Spleen (tissue), 11 donors: ENCODE data around the gene RARS1. TPM values are rescaled to one million over a fixed set of nuclear protein-coding genes. Genes with fewer than 3 reads are reported as not detected.

Experiments used
- DNase-seq: peaks from one replicate; pipeline ENCODE4 v3.0.0-alpha.2; 2020
- H3K27ac ChIP-seq, 8 donors: fragments of 200-600 bp; sonication (generic) in 7 of 8; 1 replicate in 4 of 8; 2 replicates in 4 of 8; pipeline versions ENCODE4 v1.5.0 to v1.8.0; 2016 to 2021; ENCODE audit warnings: inconsistent platforms in 4 of 8, mild to moderate bottlenecking in 4 of 8, moderate library complexity in 1 of 8
- H3K27me3 ChIP-seq, 7 donors: fragments of 200-600 bp; sonication (generic) in 6 of 7; replicated peaks in 1 of 7; 1 replicate in 4 of 7; 2 replicates in 3 of 7; pipeline versions ENCODE4 v1.5.0 to v1.8.0; 2016 to 2021; ENCODE audit warnings: inconsistent platforms in 3 of 7, mild to moderate bottlenecking in 1 of 7
- H3K36me3 ChIP-seq, 6 donors: fragments of 200-600 bp; sonication (generic) in 5 of 6; 1 replicate in 4 of 6; 2 replicates in 2 of 6; pipeline versions ENCODE4 v1.5.0 to v1.8.0; 2016 to 2021; ENCODE audit warnings: inconsistent platforms in 2 of 6
- H3K4me1 ChIP-seq, 6 donors: fragments of 200-600 bp; sonication (generic) in 5 of 6; 1 replicate in 3 of 6; 2 replicates in 3 of 6; pipeline versions ENCODE4 v1.5.0 to v1.8.0; 2016 to 2021; ENCODE audit warnings: inconsistent platforms in 3 of 6
- H3K4me3 ChIP-seq, 8 donors: fragments of 200-600 bp; sonication (generic) in 7 of 8; 1 replicate in 4 of 8; 2 replicates in 4 of 8; pipeline versions ENCODE4 v1.5.0 to v1.8.0; 2016 to 2021; ENCODE audit warnings: inconsistent platforms in 4 of 8, mild to moderate bottlenecking in 4 of 8, moderate library complexity in 2 of 8
- H3K9me3 ChIP-seq, 8 donors: fragments of 200-600 bp; sonication (generic) in 7 of 8; 1 replicate in 4 of 8; 2 replicates in 4 of 8; pipeline versions ENCODE4 v1.5.0 to v1.8.0; 2016 to 2021; ENCODE audit warnings: inconsistent platforms in 4 of 8
- POLR2A ChIP-seq, 3 donors: fragments of 450-650 bp; IDR thresholded peaks; one replicate each; pipeline ENCODE4 v1.5.1; 2017; ENCODE audit warnings: antibody characterized with exemption in 3 of 3, mild to moderate bottlenecking in 1 of 3
- POLR2AphosphoS5 ChIP-seq, 3 donors: sonication (generic); formaldehyde crosslinking; IDR thresholded peaks; one replicate each; pipeline ENCODE4 v1.5.1; 2017; ENCODE audit warnings: antibody characterized with exemption in 3 of 3
- WGBS, 5 donors: extraction: QIAGEN DNeasy Blood & Tissue Kit in 3 of 5; methylation state at CpG; one replicate each; pipeline versions ENCODE4 v1.1.5 to v1.1.7; 2013 to 2018; 5-methylcytosine and 5-hydroxymethylcytosine counted together
- intact Hi-C: fragments of 100-400 bp; cut with DNase I; formaldehyde crosslinking; loops from one replicate; pipeline ENCODE4 v1.15.0; 2023; ENCODE audit warnings: low total_unique reads
- polyA plus RNA-seq, 3 donors: library from polyadenylated mRNA; stranded (reverse); fragments of 200-250 nt; gene quantifications; one replicate each; pipeline ENCODE4 v1.2.1, GENCODE V29; 2013
- total RNA-seq, 7 donors: library from RNA; depleted of rRNA in 3 of 7; stranded (reverse); fragments of >200 nt in 3 of 7; fragmentation: NEBNext Ultra II Directional in 4 of 7; extraction: Animal tissue kit (Norgen Biotek cat#: 25700) in 4 of 7; gene quantifications; one replicate each; pipeline versions ENCODE4 v1.1.0 to v1.2.1, GENCODE V29; 2016 to 2021
- TF ChIP-seq, protein P1 (sequence below), 11 experiments: fragments of 200-600 bp in 7 of 11; fragments of 450-650 bp in 4 of 11; sonication (generic) in 4 of 11; IDR thresholded peaks in 8 of 11; conservative IDR thresholded peaks in 3 of 11; 1 replicate in 7 of 11; 2 replicates in 4 of 11; pipeline versions ENCODE4 v1.4.0 to v1.8.0; 2016 to 2021; ENCODE audit warnings: antibody characterized with exemption in 11 of 11, inconsistent platforms in 4 of 11, mild to moderate bottlenecking in 1 of 11
- donor health status: healthy with polysubstance abuse.
- donor health status: DM: no; HTN: no; CAD: no; lungs with moderate emphysema.
- donor health status: DM: no; HTN: no; CAD: no.
- donor health status: Bipolar disorder and iron deficiency.
- donor health status: healthy.
- donor health status: DM: no; HTN: no; CAD: no.
- donor health status: DM: yes; HTN: yes; CAD: no.

RARS1 gene
- total and polyA plus RNA-seq, 10 donors, result 24.2 to 75.5 (median 60.2) TPM

GRCh38 chr5:168443950-168444700 is 42.1 kb upstream of the RARS1 start:
- H3K36me3 ChIP-seq, result no peaks in the 10 kb centered on the region
- DNase-seq, result no peak
- no peak for TF ChIP-seq POLR2AphosphoS5 (IDR thresholded peaks at IDR 0.05)
- TF ChIP-seq, protein P1, sequence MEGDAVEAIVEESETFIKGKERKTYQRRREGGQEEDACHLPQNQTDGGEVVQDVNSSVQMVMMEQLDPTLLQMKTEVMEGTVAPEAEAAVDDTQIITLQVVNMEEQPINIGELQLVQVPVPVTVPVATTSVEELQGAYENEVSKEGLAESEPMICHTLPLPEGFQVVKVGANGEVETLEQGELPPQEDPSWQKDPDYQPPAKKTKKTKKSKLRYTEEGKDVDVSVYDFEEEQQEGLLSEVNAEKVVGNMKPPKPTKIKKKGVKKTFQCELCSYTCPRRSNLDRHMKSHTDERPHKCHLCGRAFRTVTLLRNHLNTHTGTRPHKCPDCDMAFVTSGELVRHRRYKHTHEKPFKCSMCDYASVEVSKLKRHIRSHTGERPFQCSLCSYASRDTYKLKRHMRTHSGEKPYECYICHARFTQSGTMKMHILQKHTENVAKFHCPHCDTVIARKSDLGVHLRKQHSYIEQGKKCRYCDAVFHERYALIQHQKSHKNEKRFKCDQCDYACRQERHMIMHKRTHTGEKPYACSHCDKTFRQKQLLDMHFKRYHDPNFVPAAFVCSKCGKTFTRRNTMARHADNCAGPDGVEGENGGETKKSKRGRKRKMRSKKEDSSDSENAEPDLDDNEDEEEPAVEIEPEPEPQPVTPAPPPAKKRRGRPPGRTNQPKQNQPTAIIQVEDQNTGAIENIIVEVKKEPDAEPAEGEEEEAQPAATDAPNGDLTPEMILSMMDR (IDR thresholded peaks at IDR 0.05 in 8 of 11, conservative IDR thresholded peaks at IDR 0.05 in 3 of 11), result no peak
- no peak for TF ChIP-seq POLR2A (IDR thresholded peaks at IDR 0.05)
- H3K27ac ChIP-seq, result no peak overlapping the region
- intact Hi-C loops, result no loop called here
- WGBS, 5 donors, result 88 to 95% (median 89%) methylated on average over 4 of the region's 4 CpGs
- H3K9me3 ChIP-seq, result no peaks in the 10 kb centered on the region
- no peaks in the 10 kb centered on the region for H3K4me1 ChIP-seq
- H3K4me3 ChIP-seq, result no peak overlapping the region
- peaks cover 0 to 5% (median 0%) of the 10 kb centered on the region in 7 donors for H3K27me3 ChIP-seq

DNA sequence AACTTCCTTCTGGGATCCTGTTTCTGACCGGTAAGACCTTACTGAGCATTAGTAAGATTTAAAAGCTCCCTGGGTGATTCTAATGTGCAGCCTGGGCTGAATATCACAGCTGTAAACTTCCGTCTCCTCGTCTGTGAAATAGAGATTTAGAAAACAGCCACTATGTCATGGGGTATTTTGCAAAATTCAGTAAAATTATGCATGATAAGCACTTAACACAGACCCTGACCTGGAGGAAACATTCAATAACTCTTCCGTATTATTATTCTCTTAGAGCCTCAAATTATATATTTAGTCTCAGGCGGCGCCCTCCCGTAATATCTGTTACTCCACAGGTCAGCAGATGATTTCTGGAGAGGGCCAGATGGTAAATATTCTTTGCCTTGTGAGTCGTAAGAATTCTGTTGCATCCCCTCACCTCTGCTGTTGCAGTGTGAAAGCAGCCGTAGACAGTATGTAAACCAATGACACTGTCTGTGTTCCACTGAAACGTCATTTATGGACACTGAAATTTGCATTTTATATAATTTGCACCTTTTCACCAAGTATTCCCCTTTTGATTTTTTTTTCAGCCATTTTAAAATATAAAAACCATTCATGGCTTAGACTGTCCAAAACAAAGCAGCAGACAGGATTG is 39.2 kb upstream of the RARS1 start:
- TF ChIP-seq POLR2A (IDR thresholded peaks at IDR 0.05) (no peak), POLR2AphosphoS5 (IDR thresholded peaks at IDR 0.05) (no peak)
- TF ChIP-seq, protein P1 (IDR thresholded peaks at IDR 0.05 in 8 of 11, conservative IDR thresholded peaks at IDR 0.05 in 3 of 11), result no peak
- DNase-seq, result no peak
- Histone ChIP-seq H3K36me3 (no peaks in the 10 kb centered on the region), H3K4me3 (no peak overlapping the region), H3K9me3 (no peaks in the 10 kb centered on the region), H3K27me3 (peaks cover 0 to 5% (median 0%) of the 10 kb centered on the region in 7 donors), H3K27ac (no peak overlapping the region), H3K4me1 (no peaks in the 10 kb centered on the region)
- intact Hi-C loops, result no loop called here
- 73 to 83% (median 81%) methylated on average over 10 of the region's 10 CpGs for WGBS, 5 donors

DNA sequence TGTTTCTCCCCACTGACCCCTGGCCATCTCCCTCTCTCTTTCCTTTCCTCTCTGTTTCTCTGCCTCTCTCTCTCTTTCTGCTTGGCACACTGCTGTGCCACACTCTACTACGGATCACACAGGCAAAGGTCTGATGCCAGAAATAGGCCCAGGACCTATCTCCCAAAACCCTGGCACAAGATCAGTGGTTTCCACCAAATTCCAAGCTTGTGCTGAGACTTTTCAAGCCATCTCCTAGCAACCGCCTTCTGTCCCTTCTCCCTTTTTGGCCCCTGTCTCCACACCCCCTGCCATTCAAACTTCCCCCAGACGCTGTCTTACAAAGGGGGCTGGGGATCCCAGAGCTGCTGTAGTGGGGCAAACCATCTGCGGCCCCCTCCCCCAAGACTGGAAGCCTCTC is 38.5 kb upstream of the RARS1 start:
- Histone ChIP-seq H3K4me1 (no peaks in the 10 kb centered on the region), H3K27me3 (peaks cover 0 to 5% (median 0%) of the 10 kb centered on the region in 7 donors), H3K9me3 (no peaks in the 10 kb centered on the region), H3K4me3 (no peak overlapping the region), H3K27ac (no peak overlapping the region), H3K36me3 (no peaks in the 10 kb centered on the region)
- intact Hi-C loops, result no loop called here
- WGBS, 5 donors, result 82 to 86% (median 85%) methylated on average over 4 of the region's 4 CpGs
- TF ChIP-seq POLR2A (IDR thresholded peaks at IDR 0.05), result no peak
- TF ChIP-seq, protein P1 (IDR thresholded peaks at IDR 0.05 in 8 of 11, conservative IDR thresholded peaks at IDR 0.05 in 3 of 11), result no peak
- no peak for TF ChIP-seq POLR2AphosphoS5 (IDR thresholded peaks at IDR 0.05)
- no peak for DNase-seq

- H3K4me3 ChIP-seq, result no peak overlapping the region
- no peak overlapping the region for H3K27ac ChIP-seq
- peaks cover 0 to 5% (median 0%) of the 10 kb centered on the region in 7 donors for H3K27me3 ChIP-seq
- no peaks in the 10 kb centered on the region for H3K36me3 ChIP-seq
- TF ChIP-seq POLR2A (IDR thresholded peaks at IDR 0.05), result no peak
- TF ChIP-seq, protein P1 (IDR thresholded peaks at IDR 0.05 in 8 of 11, conservative IDR thresholded peaks at IDR 0.05 in 3 of 11), result no peak
- no peak for TF ChIP-seq POLR2AphosphoS5 (IDR thresholded peaks at IDR 0.05)
- intact Hi-C loops, result no loop called here
- 92 to 100% (median 93%) methylated on average over 2 of the region's 2 CpGs for WGBS, 5 donors
- DNase-seq, result no peak
- no peaks in the 10 kb centered on the region for H3K9me3 ChIP-seq
- H3K4me1 ChIP-seq, result no peaks in the 10 kb centered on the region
Observed at GRCh38 chr5:168449166-168449565, 37.1 kb upstream of the RARS1 start.
